Measurements from ENCODE around the gene CEP128. TPM values are rescaled to one million over a fixed set of nuclear protein-coding genes. Genes with fewer than 3 reads are reported as not detected.
"Not testable (repeated sequence)": the region's sequence is repeated elsewhere in the genome, so short reads cannot be mapped to it uniquely, and the experiment has no call there.

The CEP128 gene
- polyA plus RNA-seq, 10 donors = 2.1 to 5.3 (median 4.3) TPM

GRCh38 chr14:80954687-80955299 is 13.3 kb upstream of the CEP128 start:
- DNase-seq = peak; percentile 82 to 89 (median 85)

GRCh38 chr14:80953211-80953610 is 11.7 kb upstream of the CEP128 start:
- DNase-seq = not testable (repeated sequence)

- no peak for DNase-seq
These were observed 10.0 kb upstream of the CEP128 start for GRCh38 chr14:80951491-80951890.

GRCh38 chr14:80948291-80948690 is 6.8 kb upstream of the CEP128 start:
- DNase-seq = no peak

- DNase-seq = no peak
These were observed 5.3 kb upstream of the CEP128 start for GRCh38 chr14:80946797-80947196.

- no peak for DNase-seq
These were observed 4.6 kb upstream of the CEP128 start for GRCh38 chr14:80946187-80946586.

- no peak for DNase-seq
These were observed 3.5 kb upstream of the CEP128 start for GRCh38 chr14:80944861-80945617.

- DNase-seq = no peak
These were observed 658 bp upstream of the CEP128 start for GRCh38 chr14:80942191-80942600.

GRCh38 chr14:80940146-80940545 is 1.4 kb downstream of the CEP128 start:
- no peak for DNase-seq

- no peak for DNase-seq
These were observed 7.9 kb downstream of the CEP128 start for GRCh38 chr14:80933686-80934085.

GRCh38 chr14:80933282-80933681 is 8.3 kb downstream of the CEP128 start:
- DNase-seq = no peak

- DNase-seq = peak in 2 of 3 donors; percentile 5 to 67
These were observed 10.6 kb downstream of the CEP128 start for GRCh38 chr14:80930836-80931389.

GRCh38 chr14:80930095-80930494 is 11.4 kb downstream of the CEP128 start:
- DNase-seq = no peak

- DNase-seq = no peak
These were observed 14.2 kb downstream of the CEP128 start for GRCh38 chr14:80927083-80927989.

- DNase-seq = peak in 1 of 3 donors; percentile 45
These were observed 15.0 kb downstream of the CEP128 start for GRCh38 chr14:80926397-80927082.

GRCh38 chr14:80924365-80925103 is 17.0 kb downstream of the CEP128 start:
- DNase-seq = no peak

GRCh38 chr14:80923368-80923767 is 18.2 kb downstream of the CEP128 start:
- DNase-seq = no peak

- DNase-seq = no peak
These were observed 21.9 kb downstream of the CEP128 start for GRCh38 chr14:80919622-80920021.

GRCh38 chr14:80912013-80912412 is 29.5 kb downstream of the CEP128 start:
- not testable (repeated sequence) for DNase-seq

GRCh38 chr14:80906946-80907345 is 34.6 kb downstream of the CEP128 start:
- DNase-seq = no peak

GRCh38 chr14:80906336-80906735 is 35.2 kb downstream of the CEP128 start:
- no peak for DNase-seq

All from muscle of back (tissue), 11 donors.